Skeletal muscle tissue (tissue), 4 donors: ENCODE data around the gene HHEX. TPM values are rescaled to one million over a fixed set of nuclear protein-coding genes. Genes with fewer than 3 reads are reported as not detected.

ENCODE experiments used
- H3K27ac ChIP-seq: one replicate; pipeline ENCODE4 v1.7.0; 2013; ENCODE audit warnings: mild to moderate bottlenecking, low read depth, low read length, inconsistent platforms
- H3K27me3 ChIP-seq, 3 donors: one replicate each; pipeline ENCODE4 v1.7.0; 2013; ENCODE audit warnings: low read length in 3 of 3; ENCODE audit not compliant: control insufficient read depth in 3 of 3, insufficient read depth in 3 of 3
- H3K36me3 ChIP-seq, 3 donors: one replicate each; pipeline ENCODE4 v1.7.0; 2013; ENCODE audit warnings: low read length in 3 of 3; ENCODE audit not compliant: control insufficient read depth in 3 of 3, insufficient read depth in 3 of 3
- H3K4me1 ChIP-seq, 3 donors: one replicate each; pipeline ENCODE4 v1.7.0; 2013; ENCODE audit warnings: low read length in 3 of 3, mild to moderate bottlenecking in 3 of 3; ENCODE audit not compliant: control insufficient read depth in 3 of 3, insufficient read depth in 3 of 3
- H3K4me3 ChIP-seq, 3 donors: one replicate each; pipeline ENCODE4 v1.7.0; 2013; ENCODE audit warnings: low read length in 3 of 3
- H3K9ac ChIP-seq, 3 donors: one replicate each; pipeline ENCODE4 v1.7.0; 2013; ENCODE audit warnings: low read length in 3 of 3, mild to moderate bottlenecking in 3 of 3, moderate library complexity in 2 of 3, low read depth in 1 of 3
- H3K9me3 ChIP-seq, 3 donors: one replicate each; pipeline ENCODE4 v1.7.0; 2013; ENCODE audit warnings: low read length in 3 of 3; ENCODE audit not compliant: control insufficient read depth in 3 of 3
- total RNA-seq: library from RNA; depleted of rRNA; stranded (reverse); fragments of >200 nt; gene quantifications from one replicate; pipeline ENCODE4 v1.2.3, GENCODE V29; 2014
- donor health status: Osteomylitis.

Gene HHEX
- total RNA-seq, 1 donor from 2014 or later, result 3.1 TPM

- peak overlapping the region in 1 of 3 donors; percentile 54 for H3K9ac ChIP-seq
- H3K27me3 ChIP-seq, result peaks cover 41 to 48% (median 47%) of the 10 kb centered on the region in 3 donors
- peaks cover 0 to 8% (median 6%) of the 10 kb centered on the region in 3 donors for H3K4me1 ChIP-seq
- H3K36me3 ChIP-seq, result no peaks in the 10 kb centered on the region
- peak overlapping the region; percentile 70 for H3K27ac ChIP-seq
- no peaks in the 10 kb centered on the region for H3K9me3 ChIP-seq
- H3K4me3 ChIP-seq, result peak overlapping the region; percentile 17 to 64 (median 39)
These were observed 2.4 kb downstream of the HHEX start for GRCh38 chr10:92692080-92692671.

DNA sequence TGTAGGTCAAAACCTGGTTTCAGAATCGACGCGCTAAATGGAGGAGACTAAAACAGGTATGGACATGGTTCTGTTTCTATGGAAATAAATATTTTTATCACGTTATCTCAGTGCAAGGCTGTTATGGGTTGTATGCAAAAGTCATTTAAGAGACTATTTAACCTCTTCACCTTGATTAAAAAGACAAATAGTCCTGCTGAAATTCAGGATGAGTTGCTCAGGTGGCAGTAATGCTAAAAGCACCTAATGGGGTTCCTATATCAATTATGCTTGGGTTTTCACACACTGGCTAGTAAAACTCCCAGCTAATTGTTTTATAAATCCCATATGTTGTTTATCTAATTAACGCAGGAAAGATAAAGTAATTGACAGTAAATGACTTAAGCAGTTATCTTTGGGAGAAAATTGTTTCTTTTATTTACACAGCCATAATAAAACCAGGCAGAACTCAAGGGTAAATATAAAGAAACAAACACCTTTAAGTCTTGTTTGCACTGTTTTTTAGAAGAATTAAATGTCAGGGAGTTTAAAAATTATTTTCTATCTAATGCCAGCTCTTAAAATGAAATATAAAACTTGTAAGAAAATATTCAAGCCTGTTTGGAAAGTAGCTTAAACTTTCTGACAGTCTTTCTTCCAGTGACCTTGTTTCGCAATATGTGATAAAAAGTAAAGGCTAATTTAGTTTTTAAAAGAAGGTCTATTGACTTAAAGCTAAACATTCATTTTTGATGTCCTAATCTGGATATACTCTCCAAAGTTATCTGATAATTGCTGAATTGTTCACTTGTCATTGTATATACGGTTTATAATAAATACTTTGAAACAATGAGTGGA, 3.2 kb downstream of the HHEX start:
- Histone ChIP-seq H3K9me3 (no peaks in the 10 kb centered on the region), H3K4me1 (peaks cover 0 to 8% (median 6%) of the 10 kb centered on the region in 3 donors), H3K27ac (no peak overlapping the region), H3K36me3 (no peaks in the 10 kb centered on the region), H3K4me3 (peak overlapping the region in 2 of 3 donors; percentile 39 to 64), H3K9ac (no peak overlapping the region), H3K27me3 (peaks cover 46 to 48% (median 47%) of the 10 kb centered on the region in 3 donors)

DNA sequence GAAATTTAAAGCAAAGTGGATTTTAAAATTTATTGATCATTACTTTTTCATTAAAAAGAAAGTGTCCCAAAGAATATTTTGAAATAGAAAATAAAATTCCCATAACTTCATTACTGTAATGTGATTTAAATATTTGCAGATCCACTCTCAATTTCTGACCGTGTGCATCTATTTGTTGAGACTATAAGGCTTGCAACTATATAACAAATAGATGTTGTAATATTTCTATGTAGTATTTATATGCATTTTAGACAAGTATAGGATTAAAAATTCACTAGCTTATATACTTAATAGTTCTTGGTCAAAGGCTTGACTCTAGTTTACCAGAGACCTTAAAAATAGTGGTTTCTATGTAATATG, 3.8 kb downstream of the HHEX start:
- Histone ChIP-seq H3K27ac (no peak overlapping the region), H3K9me3 (no peaks in the 10 kb centered on the region), H3K4me1 (peaks cover 0 to 8% (median 6%) of the 10 kb centered on the region in 3 donors), H3K9ac (no peak overlapping the region), H3K4me3 (no peak overlapping the region), H3K27me3 (peaks cover 46 to 48% (median 47%) of the 10 kb centered on the region in 3 donors), H3K36me3 (no peaks in the 10 kb centered on the region)

DNA sequence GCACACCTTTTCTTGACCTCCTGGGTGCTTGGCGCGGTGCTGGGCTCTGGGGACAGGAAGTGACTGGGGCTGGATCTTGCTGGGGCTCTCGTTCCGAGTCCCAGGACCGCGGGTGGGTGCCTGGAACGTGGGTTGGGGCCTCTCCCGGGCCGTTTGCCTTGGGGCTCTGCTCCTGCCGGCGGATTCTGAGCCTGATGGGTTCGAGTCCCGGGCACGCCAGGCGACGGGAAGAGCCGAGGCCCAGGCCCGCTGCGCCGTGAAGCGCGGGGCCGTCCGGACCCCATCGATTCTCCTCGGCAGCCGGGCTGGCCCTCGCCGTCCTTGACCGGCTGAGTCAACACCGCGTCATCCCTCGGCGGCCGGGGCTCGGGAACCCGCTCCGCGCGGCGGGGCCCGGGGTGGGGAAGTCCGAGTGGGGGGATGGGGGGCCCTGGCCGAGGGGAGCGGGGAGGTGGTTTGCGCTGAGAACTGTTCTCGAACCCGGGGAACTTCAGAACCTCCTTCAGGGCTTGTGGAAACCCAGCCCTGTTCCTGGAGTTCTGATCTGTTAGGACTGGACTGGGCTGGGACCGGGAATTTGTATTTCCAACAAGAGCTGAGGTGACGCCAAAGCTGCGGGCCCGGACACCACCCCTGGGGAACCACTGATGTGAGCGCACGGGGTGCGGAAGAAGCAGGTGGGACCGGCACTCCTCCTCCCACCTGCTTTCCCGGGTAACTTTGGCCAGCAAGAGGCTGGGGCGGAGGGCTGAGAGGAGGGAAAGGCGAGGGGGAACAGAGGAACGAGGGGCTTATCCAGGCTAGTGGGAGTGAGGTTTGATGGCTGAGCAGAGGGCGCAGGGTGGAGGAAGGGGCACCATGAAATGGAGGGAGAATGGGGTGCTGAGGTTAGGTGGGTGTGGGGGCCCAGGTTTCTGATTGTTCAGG, 6.2 kb downstream of the HHEX start:
- H3K27me3 ChIP-seq, result peaks cover 36 to 45% (median 40%) of the 10 kb centered on the region in 3 donors
- H3K4me3 ChIP-seq, result no peak overlapping the region
- no peak overlapping the region for H3K9ac ChIP-seq
- no peaks in the 10 kb centered on the region for H3K9me3 ChIP-seq
- no peaks in the 10 kb centered on the region for H3K36me3 ChIP-seq
- peaks cover 8 to 11% (median 8%) of the 10 kb centered on the region in 3 donors for H3K4me1 ChIP-seq
- H3K27ac ChIP-seq, result no peak overlapping the region

DNA sequence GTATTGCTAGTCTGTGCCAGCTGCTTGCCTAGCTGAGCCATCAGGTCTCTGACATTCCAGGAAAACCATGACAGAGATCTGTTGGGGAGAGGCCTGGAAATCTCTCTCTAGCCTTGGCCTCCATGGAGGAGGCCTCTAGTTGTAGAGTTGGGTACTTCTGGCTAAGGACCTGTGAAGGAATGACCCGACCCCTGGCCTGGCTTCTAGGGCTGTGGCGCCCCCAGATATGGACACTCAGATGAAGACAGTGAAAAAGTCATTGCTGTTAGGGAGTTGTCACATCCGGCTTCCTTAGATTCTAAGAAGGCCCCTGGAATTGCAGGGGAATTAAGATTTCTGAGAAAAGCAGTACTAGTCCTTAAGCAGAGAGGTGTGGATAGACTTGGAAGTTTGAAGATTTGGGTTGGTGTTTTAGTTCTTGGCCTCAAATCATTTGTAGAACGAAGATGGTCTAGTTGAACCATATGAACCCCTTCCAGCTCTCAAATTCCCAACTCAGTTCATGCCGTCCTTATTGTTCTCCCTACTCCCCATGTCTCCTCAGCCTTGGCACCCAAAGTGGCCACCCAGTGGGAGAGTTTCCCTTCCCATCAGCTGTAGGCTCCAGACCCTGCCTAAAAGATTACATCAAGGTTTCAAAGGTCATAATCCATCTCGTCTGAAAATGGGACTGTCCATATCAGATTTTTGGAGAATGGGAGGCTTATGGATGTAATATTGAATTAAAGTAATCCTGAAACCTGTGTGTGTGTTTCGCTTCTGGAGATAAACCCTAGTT, 7.0 kb downstream of the HHEX start:
- Histone ChIP-seq H3K27me3 (peaks cover 28 to 45% (median 34%) of the 10 kb centered on the region in 3 donors), H3K27ac (no peak overlapping the region), H3K9ac (no peak overlapping the region), H3K4me1 (peaks cover 8 to 11% (median 8%) of the 10 kb centered on the region in 3 donors), H3K4me3 (no peak overlapping the region), H3K9me3 (no peaks in the 10 kb centered on the region), H3K36me3 (no peaks in the 10 kb centered on the region)

DNA sequence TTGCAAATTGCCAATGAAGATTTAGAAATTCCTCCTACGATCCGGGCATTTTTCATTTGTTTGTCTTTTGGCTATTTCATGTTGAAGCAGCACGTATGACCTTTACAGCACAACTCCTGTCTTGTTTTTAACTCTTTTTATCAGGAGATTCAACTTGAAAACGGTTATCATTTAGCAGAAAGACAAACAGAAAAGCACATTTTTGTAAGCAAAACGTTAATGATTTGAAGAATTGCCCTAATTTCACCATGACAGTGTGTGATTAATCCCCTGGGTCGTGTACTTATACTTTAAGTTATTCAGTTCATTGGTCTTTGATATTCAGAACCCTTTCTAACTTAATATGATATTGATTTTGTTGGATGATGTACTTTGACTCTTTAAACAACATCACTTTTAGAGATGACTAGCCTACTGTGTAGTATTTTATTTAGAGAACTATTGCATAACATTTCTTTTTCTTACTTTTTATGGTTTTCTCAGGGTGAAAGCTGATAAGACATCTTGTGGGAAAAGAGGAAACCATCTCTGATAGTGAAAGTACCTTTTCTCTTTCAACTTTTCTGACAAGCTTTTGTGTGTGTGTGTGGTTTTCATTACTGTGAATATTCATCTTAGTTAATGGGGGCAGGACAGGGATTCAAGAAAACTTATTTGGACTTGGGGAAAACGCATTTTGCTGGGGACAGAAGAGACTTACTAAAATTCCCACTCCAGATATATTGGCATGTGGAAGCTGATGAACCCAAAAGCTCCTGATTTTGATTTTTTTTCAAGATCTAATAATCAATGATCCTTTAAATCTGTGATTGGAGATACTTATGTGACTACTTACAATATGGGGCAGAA, 8.1 kb downstream of the HHEX start:
- Histone ChIP-seq H3K4me3 (no peak overlapping the region), H3K27ac (no peak overlapping the region), H3K9me3 (no peaks in the 10 kb centered on the region), H3K36me3 (no peaks in the 10 kb centered on the region), H3K4me1 (peaks cover 4 to 11% (median 11%) of the 10 kb centered on the region in 3 donors), H3K27me3 (peaks cover 19 to 41% (median 30%) of the 10 kb centered on the region in 3 donors), H3K9ac (no peak overlapping the region)

DNA sequence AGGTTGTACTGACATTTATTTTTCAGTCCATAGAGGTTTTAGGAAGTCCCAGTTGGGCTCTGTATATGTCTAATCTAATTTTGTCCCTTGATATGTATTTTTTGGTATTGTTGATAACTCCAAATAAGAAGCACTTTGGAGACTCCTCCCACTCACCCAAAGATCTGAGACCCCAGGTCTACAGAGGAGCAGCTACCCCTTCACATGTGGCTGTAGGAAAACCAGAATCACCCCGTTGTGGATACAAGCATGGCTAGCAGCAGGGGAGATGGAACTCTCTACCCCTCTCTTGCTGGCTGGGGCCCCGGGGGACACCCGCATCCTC, 9.4 kb downstream of the HHEX start:
- H3K4me1 ChIP-seq, result peaks cover 4 to 11% (median 11%) of the 10 kb centered on the region in 3 donors
- peak overlapping the region; percentile 55 to 61 (median 59) for H3K4me3 ChIP-seq
- peaks cover 19 to 41% (median 30%) of the 10 kb centered on the region in 3 donors for H3K27me3 ChIP-seq
- peak overlapping the region in 2 of 3 donors; percentile 32 to 40 for H3K9ac ChIP-seq
- H3K27ac ChIP-seq, result no peak overlapping the region
- H3K9me3 ChIP-seq, result no peaks in the 10 kb centered on the region
- H3K36me3 ChIP-seq, result no peaks in the 10 kb centered on the region

DNA sequence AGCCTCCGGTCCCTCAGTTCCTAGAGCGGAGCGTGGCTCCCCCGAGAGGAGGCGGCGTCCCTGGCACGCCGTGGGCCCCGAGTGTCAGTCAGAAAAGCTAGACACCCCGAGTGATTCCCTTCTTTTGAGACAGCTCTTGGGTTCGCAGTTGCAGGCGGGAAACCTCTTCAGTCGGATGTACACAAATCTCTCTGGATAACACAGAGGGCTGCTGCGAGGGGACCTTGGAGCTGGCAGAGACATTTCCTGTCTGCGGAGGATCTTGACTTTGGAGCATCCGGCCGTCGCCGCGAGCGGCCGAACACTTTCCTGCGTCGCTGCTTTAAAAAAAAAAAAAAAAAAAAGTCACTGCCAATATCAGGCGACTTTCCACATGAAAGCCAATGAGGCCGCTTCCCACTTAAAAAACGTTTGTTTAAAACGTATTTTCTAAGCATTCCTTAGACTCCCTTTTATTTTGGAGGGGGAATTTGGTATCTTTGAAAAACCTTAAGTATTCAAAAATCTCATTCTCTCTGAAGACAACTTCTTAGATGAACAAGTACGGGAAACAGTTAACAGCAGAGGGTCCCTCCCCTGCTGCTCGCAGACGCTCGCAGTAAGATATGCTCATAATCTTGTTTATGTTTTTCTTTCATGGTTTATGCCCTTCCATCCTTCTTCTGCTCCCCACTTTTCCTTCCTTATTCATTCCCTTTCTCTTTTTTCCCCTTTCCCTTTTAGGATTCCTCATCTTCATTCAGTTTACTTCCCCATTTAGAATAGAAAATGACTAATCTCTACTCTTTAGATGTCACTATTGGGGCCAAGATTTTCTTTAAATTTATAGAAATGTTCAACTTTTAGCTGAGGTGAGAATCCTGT, 10.0 kb downstream of the HHEX start:
- no peaks in the 10 kb centered on the region for H3K9me3 ChIP-seq
- peaks cover 4 to 11% (median 11%) of the 10 kb centered on the region in 3 donors for H3K4me1 ChIP-seq
- H3K4me3 ChIP-seq, result peak overlapping the region; percentile 55 to 61 (median 59)
- peaks cover 19 to 41% (median 30%) of the 10 kb centered on the region in 3 donors for H3K27me3 ChIP-seq
- peak overlapping the region in 2 of 3 donors; percentile 32 to 40 for H3K9ac ChIP-seq
- H3K36me3 ChIP-seq, result no peaks in the 10 kb centered on the region
- H3K27ac ChIP-seq, result no peak overlapping the region
